ENCODE results near the gene ITPKC. TPM values are rescaled to one million over a fixed set of nuclear protein-coding genes. Genes with fewer than 3 reads are reported as not detected.
"Not testable (repeated sequence)": the region's sequence is repeated elsewhere in the genome, so short reads cannot be mapped to it uniquely, and the experiment has no call there.

The ITPKC gene
- total and polyA plus RNA-seq, 2 donors, result 6.7 to 35.5 TPM

DNA sequence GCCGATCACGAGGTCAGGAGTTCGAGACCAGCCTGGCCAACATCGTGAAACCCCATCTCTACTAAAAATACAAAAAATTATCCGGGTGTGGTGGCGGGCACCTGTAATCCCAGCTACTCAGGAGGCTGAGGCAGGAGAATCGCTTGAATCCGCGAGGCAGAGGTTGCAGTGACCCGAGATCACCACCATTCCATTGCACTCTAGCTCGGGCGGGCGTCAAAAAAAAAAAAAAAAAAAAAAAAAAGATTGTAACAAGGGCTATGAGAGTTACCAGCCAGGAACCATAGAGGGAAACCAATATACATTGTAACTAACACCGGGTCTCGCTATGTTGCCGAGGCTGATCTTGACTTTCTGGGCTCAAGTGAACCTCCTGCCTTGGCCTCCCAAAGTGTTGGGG is 15.4 kb downstream of the ITPKC start:
- peaks cover 58 to 64% of the 10 kb centered on the region in 2 donors for H3K36me3 ChIP-seq (ENCODE audit: control insufficient read depth in 2 of 2, insufficient read depth in 2 of 2, low read length in 1 of 2)
- H3K9me3 ChIP-seq (ENCODE audit: control insufficient read depth in 2 of 2, insufficient read depth in 1 of 2, low read length in 1 of 2); H3K4me3 ChIP-seq (ENCODE audit: low read length in 2 of 2); H3K27me3 ChIP-seq (ENCODE audit: control insufficient read depth in 2 of 2, insufficient read depth in 1 of 2, low read length in 1 of 2); DNase-seq (ENCODE audit: low read depth in 6 of 9, low spot score in 9 of 9); H3K27ac ChIP-seq (ENCODE audit: low read depth in 1 of 2, low read length in 1 of 2); H3K4me1 ChIP-seq (ENCODE audit: control insufficient read depth in 2 of 2, insufficient read depth in 2 of 2, low read length in 2 of 2): not testable (repeated sequence)
- 98% methylated on average over 16 of the region's 16 CpGs for WGBS

DNA sequence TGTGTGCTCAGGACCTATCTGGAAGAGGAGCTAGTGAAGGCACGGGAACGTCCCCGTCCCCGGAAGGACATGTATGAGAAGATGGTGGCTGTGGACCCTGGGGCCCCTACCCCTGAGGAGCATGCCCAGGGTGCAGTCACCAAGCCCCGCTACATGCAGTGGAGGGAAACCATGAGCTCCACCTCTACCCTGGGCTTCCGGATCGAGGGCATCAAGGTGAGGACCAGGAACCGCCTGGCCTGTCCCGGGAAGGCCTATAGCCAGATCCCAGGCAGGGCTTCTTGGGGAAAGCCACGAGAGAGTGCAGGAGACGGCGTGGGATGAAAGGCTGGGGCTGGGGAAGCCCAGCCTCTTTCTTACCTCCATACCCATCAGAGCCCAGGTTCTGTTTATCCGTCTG is 16.2 kb downstream of the ITPKC start:
- Histone ChIP-seq H3K4me1 (ENCODE audit: control insufficient read depth in 2 of 2, insufficient read depth in 2 of 2, low read length in 2 of 2) (no peaks in the 10 kb centered on the region), H3K27me3 (ENCODE audit: control insufficient read depth in 2 of 2, insufficient read depth in 1 of 2, low read length in 1 of 2) (no peaks in the 10 kb centered on the region), H3K4me3 (ENCODE audit: low read length in 2 of 2) (no peak overlapping the region), H3K9me3 (ENCODE audit: control insufficient read depth in 2 of 2, insufficient read depth in 1 of 2, low read length in 1 of 2) (no peaks in the 10 kb centered on the region), H3K36me3 (ENCODE audit: control insufficient read depth in 2 of 2, insufficient read depth in 2 of 2, low read length in 1 of 2) (peaks cover 53 to 68% of the 10 kb centered on the region in 2 donors), H3K27ac (ENCODE audit: low read depth in 1 of 2, low read length in 1 of 2) (no peak overlapping the region)
- 95% methylated on average over 13 of the region's 13 CpGs for WGBS
- no peak for DNase-seq (ENCODE audit: low read depth in 6 of 9, low spot score in 9 of 9)

DNA sequence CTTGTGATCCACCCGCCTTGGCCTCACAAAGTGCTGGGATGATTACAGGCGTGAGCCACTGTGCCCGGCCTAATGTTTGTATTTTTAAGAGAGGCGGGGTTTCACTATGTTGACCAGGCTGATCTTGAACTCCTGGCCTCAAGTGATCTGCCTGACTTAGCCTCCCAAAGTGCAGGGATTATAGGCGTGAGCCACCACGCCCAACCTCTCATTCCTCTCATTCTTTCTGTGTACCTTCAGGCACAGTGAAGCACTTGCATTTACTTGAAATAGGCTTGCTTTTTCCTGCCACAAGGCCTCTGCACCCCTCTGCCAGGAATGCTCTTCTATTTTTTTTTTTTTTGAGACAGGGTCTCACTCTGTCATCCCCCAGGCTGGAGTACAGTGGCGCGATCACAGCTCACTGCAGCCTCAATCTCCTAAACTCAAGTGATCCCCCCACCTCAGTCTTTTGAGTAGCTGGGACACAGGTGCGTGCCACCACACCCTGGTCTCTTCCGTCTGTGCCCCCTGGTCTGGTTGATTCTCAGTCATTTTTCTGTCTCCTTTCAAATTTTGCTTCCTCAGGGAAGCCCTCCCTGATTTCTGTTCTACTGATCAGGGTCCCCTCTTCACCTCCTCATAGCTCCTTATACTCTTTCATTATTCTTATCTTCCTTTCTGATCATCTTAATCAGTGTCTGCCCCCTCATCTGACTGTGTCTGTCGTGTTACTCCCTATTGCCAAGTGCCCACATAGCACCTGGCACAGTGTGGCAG is 18.3 kb downstream of the ITPKC start:
- H3K27ac ChIP-seq (ENCODE audit: low read depth in 1 of 2, low read length in 1 of 2), result no peak overlapping the region

GRCh38 chr19:40736661-40737060 is 19.7 kb downstream of the ITPKC start:
- Histone ChIP-seq H3K27ac (ENCODE audit: low read depth in 1 of 2, low read length in 1 of 2) (no peak overlapping the region), H3K4me1 (ENCODE audit: control insufficient read depth in 2 of 2, insufficient read depth in 2 of 2, low read length in 2 of 2) (no peaks in the 10 kb centered on the region), H3K27me3 (ENCODE audit: control insufficient read depth in 2 of 2, insufficient read depth in 1 of 2, low read length in 1 of 2) (no peaks in the 10 kb centered on the region), H3K36me3 (ENCODE audit: control insufficient read depth in 2 of 2, insufficient read depth in 2 of 2, low read length in 1 of 2) (peaks cover 46 to 63% of the 10 kb centered on the region in 2 donors), H3K9me3 (ENCODE audit: control insufficient read depth in 2 of 2, insufficient read depth in 1 of 2, low read length in 1 of 2) (no peaks in the 10 kb centered on the region), H3K4me3 (ENCODE audit: low read length in 2 of 2) (no peak overlapping the region)
- WGBS, result 87% methylated on average over 9 of the region's 9 CpGs
- DNase-seq (ENCODE audit: low read depth in 6 of 9, low spot score in 9 of 9), result no peak

More for the DNA sequence above, 18.3 kb downstream of the ITPKC start:
- no peak for DNase-seq (ENCODE audit: low read depth in 6 of 9, low spot score in 9 of 9)
- Histone ChIP-seq H3K27me3 (ENCODE audit: control insufficient read depth in 2 of 2, insufficient read depth in 1 of 2, low read length in 1 of 2) (no peaks in the 10 kb centered on the region), H3K9me3 (ENCODE audit: control insufficient read depth in 2 of 2, insufficient read depth in 1 of 2, low read length in 1 of 2) (no peaks in the 10 kb centered on the region), H3K4me3 (ENCODE audit: low read length in 2 of 2) (no peak overlapping the region), H3K36me3 (ENCODE audit: control insufficient read depth in 2 of 2, insufficient read depth in 2 of 2, low read length in 1 of 2) (peaks cover 53 to 76% of the 10 kb centered on the region in 2 donors), H3K4me1 (ENCODE audit: control insufficient read depth in 2 of 2, insufficient read depth in 2 of 2, low read length in 2 of 2) (no peaks in the 10 kb centered on the region)
- WGBS, result 96% methylated on average over 11 of the region's 11 CpGs

DNA sequence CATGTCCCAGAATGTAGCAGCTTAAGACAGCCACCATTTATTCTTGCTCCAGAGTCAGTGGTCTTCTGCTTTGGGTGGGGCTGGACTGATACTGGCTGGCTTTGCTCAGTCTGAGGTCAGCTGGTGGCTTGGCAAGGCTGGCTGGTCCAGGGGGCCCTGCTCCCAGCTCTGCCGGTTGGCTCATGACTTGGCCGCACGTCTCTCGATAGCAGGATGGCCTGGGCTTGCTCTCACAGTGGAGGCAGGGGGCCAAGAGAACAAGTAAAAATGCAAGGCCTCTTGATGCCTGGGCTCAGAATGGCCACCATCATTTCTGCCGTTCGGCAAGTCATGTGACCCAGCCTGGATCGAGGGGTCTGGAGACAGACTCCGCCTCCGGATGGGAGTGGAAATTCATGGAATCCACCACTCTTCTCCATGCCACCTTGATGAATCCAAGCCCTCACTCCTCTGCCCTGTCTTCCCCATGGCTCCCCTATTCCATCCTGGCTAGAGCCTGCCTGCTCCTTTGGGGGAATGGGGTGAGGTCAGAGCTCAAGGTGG is 20.3 kb downstream of the ITPKC start:
- Histone ChIP-seq H3K4me1 (ENCODE audit: control insufficient read depth in 2 of 2, insufficient read depth in 2 of 2, low read length in 2 of 2) (no peaks in the 10 kb centered on the region), H3K36me3 (ENCODE audit: control insufficient read depth in 2 of 2, insufficient read depth in 2 of 2, low read length in 1 of 2) (peaks cover 46 to 66% of the 10 kb centered on the region in 2 donors), H3K4me3 (ENCODE audit: low read length in 2 of 2) (no peak overlapping the region), H3K27me3 (ENCODE audit: control insufficient read depth in 2 of 2, insufficient read depth in 1 of 2, low read length in 1 of 2) (no peaks in the 10 kb centered on the region), H3K9me3 (ENCODE audit: control insufficient read depth in 2 of 2, insufficient read depth in 1 of 2, low read length in 1 of 2) (no peaks in the 10 kb centered on the region), H3K27ac (ENCODE audit: low read depth in 1 of 2, low read length in 1 of 2) (no peak overlapping the region)
- no peak for DNase-seq (ENCODE audit: low read depth in 6 of 9, low spot score in 9 of 9)
- 98% methylated on average over 9 of the region's 9 CpGs for WGBS

DNA sequence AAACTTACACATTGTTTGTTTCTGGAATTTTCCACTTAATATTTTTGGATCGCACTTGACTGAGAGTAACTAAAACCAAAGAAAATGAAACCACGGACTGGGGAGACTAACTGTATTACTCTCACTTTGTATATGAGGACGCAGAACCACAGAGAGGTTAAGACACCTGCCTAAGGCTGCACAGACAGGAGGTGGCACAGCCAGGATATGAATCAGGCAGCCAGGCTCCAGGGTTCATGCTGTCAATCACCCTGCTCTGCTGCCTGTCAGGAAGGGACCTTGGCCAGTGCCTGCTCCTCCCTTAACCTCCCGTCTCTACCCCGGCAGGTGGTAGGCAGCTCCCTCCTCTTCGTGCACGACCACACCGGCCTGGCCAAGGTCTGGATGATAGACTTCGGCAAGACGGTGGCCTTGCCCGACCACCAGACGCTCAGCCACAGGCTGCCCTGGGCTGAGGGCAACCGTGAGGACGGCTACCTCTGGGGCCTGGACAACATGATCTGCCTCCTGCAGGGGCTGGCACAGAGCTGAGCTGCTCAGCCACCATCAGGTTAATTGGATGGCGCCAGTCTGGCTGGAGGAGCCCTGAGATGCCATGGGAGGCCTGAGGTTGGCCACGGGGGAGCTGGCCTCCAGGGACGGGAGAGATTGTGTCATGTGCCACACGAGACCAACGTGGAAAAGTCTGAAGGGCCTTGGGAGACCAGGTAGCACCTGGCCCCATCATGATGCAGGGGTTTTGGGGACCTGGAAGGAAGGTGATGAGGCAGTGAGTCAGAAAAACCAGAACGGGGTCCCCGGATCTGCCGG is 22.3 kb downstream of the ITPKC start:
- no peak overlapping the region for H3K27ac ChIP-seq (ENCODE audit: low read depth in 1 of 2, low read length in 1 of 2)
- H3K4me3 ChIP-seq (ENCODE audit: low read length in 2 of 2), result no peak overlapping the region
- no peaks in the 10 kb centered on the region for H3K27me3 ChIP-seq (ENCODE audit: control insufficient read depth in 2 of 2, insufficient read depth in 1 of 2, low read length in 1 of 2)
- DNase-seq (ENCODE audit: low read depth in 6 of 9, low spot score in 9 of 9), result no peak
- H3K9me3 ChIP-seq (ENCODE audit: control insufficient read depth in 2 of 2, insufficient read depth in 1 of 2, low read length in 1 of 2), result no peaks in the 10 kb centered on the region
- WGBS, result 92% methylated on average over 22 of the region's 22 CpGs
- H3K4me1 ChIP-seq (ENCODE audit: control insufficient read depth in 2 of 2, insufficient read depth in 2 of 2, low read length in 2 of 2), result no peaks in the 10 kb centered on the region
- H3K36me3 ChIP-seq (ENCODE audit: control insufficient read depth in 2 of 2, insufficient read depth in 2 of 2, low read length in 1 of 2), result peaks cover 34 to 52% of the 10 kb centered on the region in 2 donors

DNA sequence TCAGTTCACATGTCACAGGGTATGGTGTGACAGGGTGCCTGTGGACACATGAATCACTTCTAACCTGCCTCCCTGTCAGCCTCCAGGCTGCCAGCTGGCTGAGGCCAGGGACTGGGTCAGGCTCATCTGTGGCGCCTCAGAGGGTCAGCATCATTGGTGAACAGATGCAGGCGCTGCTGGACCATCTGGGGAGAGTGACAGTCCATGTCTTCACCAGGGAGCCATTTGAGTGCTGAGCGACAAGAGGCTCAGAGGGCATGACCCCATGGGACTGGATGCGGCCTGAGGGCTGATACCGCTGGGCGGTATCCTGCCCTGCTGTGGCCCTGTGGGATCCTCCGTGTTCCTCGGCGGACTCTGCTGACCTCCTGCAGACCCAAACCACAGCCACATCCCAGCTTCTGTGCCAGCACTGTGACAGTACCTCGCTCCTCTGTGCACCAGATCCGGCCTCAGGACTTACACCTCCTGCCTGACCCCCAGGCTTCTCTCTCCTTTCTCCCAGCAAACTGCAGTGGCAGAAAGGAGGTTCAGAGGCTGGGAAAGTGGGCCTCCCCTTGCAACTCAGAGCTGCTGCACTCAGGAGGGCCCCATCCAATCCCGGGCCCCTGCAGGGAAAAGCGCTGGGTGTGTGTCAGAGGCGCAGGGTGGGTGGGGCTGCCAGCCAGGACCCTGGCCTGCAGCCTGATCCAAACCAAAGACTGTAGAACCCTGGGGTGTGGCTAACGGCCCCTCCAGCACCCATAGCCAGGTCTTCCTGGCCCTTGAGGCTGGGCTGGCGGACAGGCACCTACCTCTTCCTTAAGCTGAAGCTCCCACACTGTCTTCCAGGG is 23.2 kb downstream of the ITPKC start:
- H3K27ac ChIP-seq (ENCODE audit: low read depth in 1 of 2, low read length in 1 of 2), result no peak overlapping the region
- no peak overlapping the region for H3K4me3 ChIP-seq (ENCODE audit: low read length in 2 of 2)
- H3K27me3 ChIP-seq (ENCODE audit: control insufficient read depth in 2 of 2, insufficient read depth in 1 of 2, low read length in 1 of 2), result no peaks in the 10 kb centered on the region
- 97% methylated on average over 16 of the region's 16 CpGs for WGBS
- DNase-seq (ENCODE audit: low read depth in 6 of 9, low spot score in 9 of 9), result no peak
- no peaks in the 10 kb centered on the region for H3K9me3 ChIP-seq (ENCODE audit: control insufficient read depth in 2 of 2, insufficient read depth in 1 of 2, low read length in 1 of 2)
- peaks cover 28 to 45% of the 10 kb centered on the region in 2 donors for H3K36me3 ChIP-seq (ENCODE audit: control insufficient read depth in 2 of 2, insufficient read depth in 2 of 2, low read length in 1 of 2)
- no peaks in the 10 kb centered on the region for H3K4me1 ChIP-seq (ENCODE audit: control insufficient read depth in 2 of 2, insufficient read depth in 2 of 2, low read length in 2 of 2)

- DNase-seq (ENCODE audit: low read depth in 6 of 9, low spot score in 9 of 9), result no peak
- Histone ChIP-seq H3K9me3 (ENCODE audit: control insufficient read depth in 2 of 2, insufficient read depth in 1 of 2, low read length in 1 of 2) (no peaks in the 10 kb centered on the region), H3K27ac (ENCODE audit: low read depth in 1 of 2, low read length in 1 of 2) (no peak overlapping the region), H3K4me1 (ENCODE audit: control insufficient read depth in 2 of 2, insufficient read depth in 2 of 2, low read length in 2 of 2) (no peaks in the 10 kb centered on the region), H3K4me3 (ENCODE audit: low read length in 2 of 2) (no peak overlapping the region), H3K36me3 (ENCODE audit: control insufficient read depth in 2 of 2, insufficient read depth in 2 of 2, low read length in 1 of 2) (peaks cover 21 to 39% of the 10 kb centered on the region in 2 donors), H3K27me3 (ENCODE audit: control insufficient read depth in 2 of 2, insufficient read depth in 1 of 2, low read length in 1 of 2) (no peaks in the 10 kb centered on the region)
- WGBS, result 97% methylated on average over 6 of the region's 6 CpGs
These were observed 23.8 kb downstream of the ITPKC start for GRCh38 chr19:40740747-40741146.

All from thymus (tissue), 11 donors.